Right lobe of liver (tissue), 4 donors: Measurements from ENCODE around the gene APOA4.

Source experiments
- CTCF ChIP-seq, 4 donors: fragments of 200-600 bp in 3 of 4; fragments of 450-650 bp in 1 of 4; IDR thresholded peaks; one replicate each; pipeline versions ENCODE4 v1.5.1 to v1.8.0; 2016 to 2022; ENCODE audit warnings: antibody characterized with exemption in 4 of 4, mild to moderate bottlenecking in 2 of 4
- POLR2A ChIP-seq: fragments of 450-650 bp; IDR thresholded peaks from one replicate; pipeline ENCODE4 v1.6.1; 2017; ENCODE audit warnings: antibody characterized with exemption, mild to moderate bottlenecking
- donor health status: DM: no; HTN: no; CAD: no.
- donor health status: DM: no; HTN: no; CAD: no.
- donor health status: DM: no; HTN: yes; CAD: no.

- TF ChIP-seq CTCF (IDR thresholded peaks at IDR 0.05) (no peak), POLR2A (no peak)
Observed at GRCh38 chr11:116857936-116858335, 34.8 kb upstream of the APOA4 start.
